HG03571 (cell line): ENCODE measurements around the gene ELP4.
"Not testable (repeated sequence)": the region's sequence is repeated elsewhere in the genome, so short reads cannot be mapped to it uniquely, and the experiment has no call there.

Experiments used
- ATAC-seq: cut with Tn5 transposase; IDR thresholded peaks from one replicate; pipeline ENCODE4 v1.9.1; 2021; ENCODE audit not compliant: unreplicated experiment

ELP4 gene

GRCh38 chr11:31692466-31692865 is 182.9 kb downstream of the ELP4 start:
- no peak for ATAC-seq

- ATAC-seq, result not testable (repeated sequence)
Observed at GRCh38 chr11:31697049-31697448, 187.5 kb downstream of the ELP4 start.

- no peak for ATAC-seq
Observed at GRCh38 chr11:31699066-31699465, 189.5 kb downstream of the ELP4 start.

- ATAC-seq, result no peak
Observed at GRCh38 chr11:31702966-31703365, 193.4 kb downstream of the ELP4 start.

GRCh38 chr11:31706357-31706756 is 196.8 kb downstream of the ELP4 start:
- ATAC-seq, result no peak

- no peak for ATAC-seq
Observed at GRCh38 chr11:31711137-31711536, 201.6 kb downstream of the ELP4 start.

GRCh38 chr11:31712851-31713250 is 203.3 kb downstream of the ELP4 start:
- ATAC-seq, result no peak

GRCh38 chr11:31714840-31715239 is 205.3 kb downstream of the ELP4 start:
- ATAC-seq, result no peak

- no peak for ATAC-seq
Observed at GRCh38 chr11:31720225-31720624, 210.7 kb downstream of the ELP4 start.

GRCh38 chr11:31720671-31721365 is 211.3 kb downstream of the ELP4 start:
- no peak for ATAC-seq

GRCh38 chr11:31722754-31723153 is 213.2 kb downstream of the ELP4 start:
- no peak for ATAC-seq

- no peak for ATAC-seq
Observed at GRCh38 chr11:31725176-31725575, 215.6 kb downstream of the ELP4 start.

- no peak for ATAC-seq
Observed at GRCh38 chr11:31728432-31728831, 218.9 kb downstream of the ELP4 start.

GRCh38 chr11:31740131-31740530 is 230.6 kb downstream of the ELP4 start:
- ATAC-seq, result no peak

- ATAC-seq, result not testable (repeated sequence)
Observed at GRCh38 chr11:31740731-31741368, 231.3 kb downstream of the ELP4 start.

GRCh38 chr11:31747581-31747980 is 238.0 kb downstream of the ELP4 start:
- ATAC-seq, result no peak

GRCh38 chr11:31757260-31757835 is 247.8 kb downstream of the ELP4 start:
- ATAC-seq, result no peak

- no peak for ATAC-seq
Observed at GRCh38 chr11:31761636-31762035, 252.1 kb downstream of the ELP4 start.

GRCh38 chr11:31763296-31763695 is 253.7 kb downstream of the ELP4 start:
- no peak for ATAC-seq

GRCh38 chr11:31764261-31764660 is 254.7 kb downstream of the ELP4 start:
- ATAC-seq, result no peak

- no peak for ATAC-seq
Observed at GRCh38 chr11:31764766-31765165, 255.2 kb downstream of the ELP4 start.

GRCh38 chr11:31767066-31767465 is 257.5 kb downstream of the ELP4 start:
- no peak for ATAC-seq
